Naive thymus-derived CD4-positive, alpha-beta T cell (primary cell): ENCODE measurements around the gene WDR44. TPM values are rescaled to one million over a fixed set of nuclear protein-coding genes. Genes with fewer than 3 reads are reported as not detected.
"Not testable (repeated sequence)": the region's sequence is repeated elsewhere in the genome, so short reads cannot be mapped to it uniquely, and the experiment has no call there.

Experiments
- ATAC-seq: fragments of 150-1000 bp; cut with Tn5 transposase; 2 replicates; pipeline ENCODE4 v1.10.0; 2021; ENCODE audit warnings: mild to moderate bottlenecking, moderate library complexity
- CTCF ChIA-PET: fragments of 350-600 bp; sonication (Branson Sonifier 250); formaldehyde crosslinking; loops from one replicate; lab custom pipeline; 2021; ENCODE audit warnings: antibody characterized with exemption; lab: Charles Lee
- POLR2A ChIA-PET: fragments of 350-600 bp; sonication (Branson Sonifier 250); formaldehyde crosslinking; loops from one replicate; lab custom pipeline; 2021; ENCODE audit warnings: antibody characterized with exemption, inconsistent platforms; lab: Charles Lee
- DNase-seq, 9 donors: peaks; one replicate each; pipeline versions ENCODE4 v3.0.0 to v3.0.0-alpha.2; 2020 to 2022; ENCODE audit warnings: mixed read lengths in 1 of 9
- H3K27ac ChIP-seq: one replicate; pipeline ENCODE4 v1.7.0; 2013; ENCODE audit warnings: mild to moderate bottlenecking, low read depth, low read length, moderate library complexity
- H3K27me3 ChIP-seq, 2 donors: one replicate each; pipeline ENCODE4 v1.7.0; 2013; ENCODE audit warnings: low read length in 2 of 2, mild to moderate bottlenecking in 2 of 2, moderate library complexity in 2 of 2; ENCODE audit not compliant: control insufficient read depth in 2 of 2, insufficient read depth in 2 of 2
- H3K36me3 ChIP-seq, 3 experiments: 1 replicate in 2 of 3; 2 replicates in 1 of 3; pipeline ENCODE4 v1.7.0; 2013; ENCODE audit warnings: low read length in 3 of 3, mild to moderate bottlenecking in 3 of 3, moderate library complexity in 1 of 3; ENCODE audit not compliant: insufficient read depth in 3 of 3, control insufficient read depth in 2 of 3
- H3K4me1 ChIP-seq, 2 donors: one replicate each; pipeline ENCODE4 v1.7.0; 2013; ENCODE audit warnings: low read length in 2 of 2, mild to moderate bottlenecking in 2 of 2, moderate library complexity in 1 of 2; ENCODE audit not compliant: control insufficient read depth in 2 of 2, insufficient read depth in 2 of 2
- H3K4me3 ChIP-seq: 2 replicates; pipeline ENCODE4 v1.7.0; 2013; ENCODE audit warnings: mild to moderate bottlenecking, low read length
- H3K9me3 ChIP-seq, 3 experiments: 1 replicate in 2 of 3; 2 replicates in 1 of 3; pipeline ENCODE4 v1.7.0; 2013; ENCODE audit warnings: low read length in 3 of 3; ENCODE audit not compliant: control insufficient read depth in 2 of 3
- H3K27ac Mint-ChIP-seq, 9 donors: one replicate each; pipeline ENCODE4 v1.8.0; 2020 to 2022; ENCODE audit warnings: mixed read lengths in 9 of 9, mild to moderate bottlenecking in 8 of 9, moderate library complexity in 5 of 9, inconsistent platforms in 2 of 9
- H3K27me3 Mint-ChIP-seq, 5 donors: one replicate each; pipeline ENCODE4 v1.8.0; 2021 to 2022; ENCODE audit warnings: mixed read lengths in 5 of 5, mild to moderate bottlenecking in 1 of 5
- H3K36me3 Mint-ChIP-seq, 5 donors: one replicate each; pipeline ENCODE4 v1.8.0; 2020 to 2022; ENCODE audit warnings: mixed read lengths in 5 of 5, mild to moderate bottlenecking in 3 of 5, inconsistent platforms in 1 of 5
- H3K4me1 Mint-ChIP-seq, 7 donors: one replicate each; pipeline ENCODE4 v1.8.0; 2020 to 2022; ENCODE audit warnings: mixed read lengths in 7 of 7, mild to moderate bottlenecking in 3 of 7, inconsistent platforms in 1 of 7
- H3K4me3 Mint-ChIP-seq, 10 donors: one replicate each; pipeline ENCODE4 v1.8.0; 2020 to 2022; ENCODE audit warnings: mild to moderate bottlenecking in 10 of 10, mixed read lengths in 10 of 10, moderate library complexity in 6 of 10, inconsistent platforms in 2 of 10
- H3K9me3 Mint-ChIP-seq, 11 donors: one replicate each; pipeline ENCODE4 v1.8.0; 2020 to 2022; ENCODE audit warnings: mixed read lengths in 11 of 11, mild to moderate bottlenecking in 4 of 11, inconsistent platforms in 1 of 11, moderate library complexity in 1 of 11
- intact Hi-C, 2 donors: fragments of 100-400 bp; cut with micrococcal nuclease; formaldehyde crosslinking; loops; one replicate each; pipeline ENCODE4 v1.15.1; 2023
- polyA plus RNA-seq, 2 donors: library from polyadenylated mRNA; unstranded; fragments of 300-500 nt; fragmentation: Illumina TruSeq; gene quantifications; one replicate each; pipeline ENCODE4 v1.2.3, GENCODE V29; 2021
- total RNA-seq, 6 experiments: library from RNA in 5 of 6; stranded (reverse) in 5 of 6; gene quantifications; 1 replicate in 5 of 6; 2 replicates in 1 of 6; pipeline ENCODE4 v1.2.3 and lab custom pipeline; 2021 to 2026

Gene WDR44
- total and polyA plus RNA-seq, 7 experiments from 2014 or later: 7.8 to 19.0 (median 16.6) TPM

DNA sequence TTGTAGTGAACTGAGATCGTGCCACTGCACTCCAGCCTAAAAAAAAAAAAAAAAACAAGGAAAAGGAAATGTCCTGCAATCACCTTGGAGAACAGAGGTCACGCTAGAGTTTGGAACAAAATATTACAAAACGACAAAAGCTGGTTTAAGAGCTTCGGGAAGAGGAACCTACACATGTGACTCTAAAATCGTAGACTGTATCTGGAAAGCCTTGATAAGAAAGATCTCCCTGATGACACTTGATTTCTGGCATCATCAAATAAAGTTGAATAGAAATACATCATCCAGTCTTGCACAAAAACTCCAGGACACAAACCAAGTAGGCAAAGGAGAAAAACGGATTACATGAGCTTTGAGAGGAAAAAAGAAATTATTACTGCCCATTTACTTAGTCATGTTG is 118.6 kb downstream of the WDR44 start:
- Histone ChIP-seq H3K27ac (no peak overlapping the region), H3K4me3 (no peak overlapping the region), H3K9me3 (no peaks in the 10 kb centered on the region), H3K27me3 (no peaks in the 10 kb centered on the region), H3K4me1 (no peaks in the 10 kb centered on the region), H3K36me3 (no peaks in the 10 kb centered on the region)
- Mint-ChIP-seq H3K9me3 (no peaks in the 10 kb centered on the region), H3K4me3 (no peak overlapping the region), H3K27me3 (peaks cover 0 to 3% (median 0%) of the 10 kb centered on the region in 5 donors), H3K4me1 (peaks cover 0 to 3% (median 0%) of the 10 kb centered on the region in 7 donors), H3K36me3 (no peaks in the 10 kb centered on the region), H3K27ac (no peak overlapping the region)
- intact Hi-C loops: no loop called here
- DNase-seq: no peak
- CTCF ChIA-PET: no interaction called here
- POLR2A ChIA-PET: no interaction called here
- ATAC-seq: no peak

GRCh38 chrX:118468122-118468521 is 122.2 kb downstream of the WDR44 start:
- Histone ChIP-seq H3K9me3 (no peaks in the 10 kb centered on the region), H3K36me3 (no peaks in the 10 kb centered on the region), H3K27ac (no peak overlapping the region), H3K4me1 (no peaks in the 10 kb centered on the region), H3K4me3 (no peak overlapping the region), H3K27me3 (no peaks in the 10 kb centered on the region)
- no peak overlapping the region for H3K27ac Mint-ChIP-seq
- no peaks in the 10 kb centered on the region for H3K36me3 Mint-ChIP-seq
- no peak overlapping the region for H3K4me3 Mint-ChIP-seq
- POLR2A ChIA-PET: no interaction called here
- H3K27me3 Mint-ChIP-seq: peaks cover 0 to 3% (median 0%) of the 10 kb centered on the region in 5 donors
- peaks cover 0 to 14% (median 0%) of the 10 kb centered on the region in 11 donors for H3K9me3 Mint-ChIP-seq
- H3K4me1 Mint-ChIP-seq: no peaks in the 10 kb centered on the region
- no peak for DNase-seq
- ATAC-seq: no peak
- intact Hi-C loops: no loop called here
- CTCF ChIA-PET: no interaction called here

- H3K4me1 ChIP-seq, CTCF ChIA-PET, H3K4me3 ChIP-seq, H3K4me1 Mint-ChIP-seq, H3K27me3 ChIP-seq, ATAC-seq, H3K9me3 ChIP-seq, intact Hi-C loops, H3K27me3 Mint-ChIP-seq, H3K27ac Mint-ChIP-seq, H3K36me3 Mint-ChIP-seq, DNase-seq, H3K36me3 ChIP-seq, H3K4me3 Mint-ChIP-seq, H3K27ac ChIP-seq: not testable (repeated sequence)
- POLR2A ChIA-PET: interaction anchor here (0.7 kb wide), 1 partner anchor 60 kb away, joined by 3 read pairs; no protein-coding TSS in a partner anchor
- peaks cover 0 to 14% (median 0%) of the 10 kb centered on the region in 11 donors for H3K9me3 Mint-ChIP-seq
Measured at GRCh38 chrX:118470721-118471347, 124.9 kb downstream of the WDR44 start.

GRCh38 chrX:118474586-118474985 is 128.7 kb downstream of the WDR44 start:
- H3K4me3 Mint-ChIP-seq: no peak overlapping the region
- no peaks in the 10 kb centered on the region for H3K36me3 Mint-ChIP-seq
- H3K9me3 Mint-ChIP-seq: peaks cover 0 to 14% (median 0%) of the 10 kb centered on the region in 11 donors
- no peak overlapping the region for H3K27ac Mint-ChIP-seq
- Histone ChIP-seq H3K4me1 (no peaks in the 10 kb centered on the region), H3K4me3 (no peak overlapping the region), H3K36me3 (no peaks in the 10 kb centered on the region), H3K27me3 (no peaks in the 10 kb centered on the region), H3K27ac (no peak overlapping the region), H3K9me3 (no peaks in the 10 kb centered on the region)
- ChIA-PET CTCF (no interaction called here), POLR2A (no interaction called here)
- ATAC-seq (no peak), DNase-seq (no peak)
- no peaks in the 10 kb centered on the region for H3K27me3 Mint-ChIP-seq
- intact Hi-C loops: no loop called here
- no peaks in the 10 kb centered on the region for H3K4me1 Mint-ChIP-seq

DNA sequence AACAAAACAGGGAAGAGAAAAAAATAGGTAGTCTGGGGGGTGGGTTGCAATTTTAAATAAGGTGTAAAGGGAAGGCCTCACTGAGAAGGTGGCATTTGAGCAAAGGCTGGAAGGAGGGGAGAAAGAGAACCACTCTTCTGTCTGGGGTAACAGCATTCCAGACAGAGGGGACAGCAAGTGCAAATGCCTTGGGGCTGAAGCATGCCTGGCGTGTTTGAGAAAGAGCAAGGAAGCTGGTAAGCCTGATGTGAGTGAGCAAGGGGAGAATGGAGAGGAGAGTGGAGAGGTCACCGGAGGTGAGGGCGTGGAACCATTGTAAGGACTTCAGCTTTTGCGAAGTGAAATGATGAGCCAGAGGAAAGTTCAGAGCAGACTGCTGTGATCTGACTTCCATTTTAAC is 130.0 kb downstream of the WDR44 start:
- no peaks in the 10 kb centered on the region for H3K36me3 ChIP-seq
- H3K4me3 ChIP-seq: no peak overlapping the region
- intact Hi-C loops: no loop called here
- ATAC-seq: no peak
- H3K9me3 Mint-ChIP-seq: peaks cover 0 to 6% (median 0%) of the 10 kb centered on the region in 11 donors
- no peaks in the 10 kb centered on the region for H3K4me1 ChIP-seq
- H3K36me3 Mint-ChIP-seq: no peaks in the 10 kb centered on the region
- DNase-seq: no peak
- H3K4me3 Mint-ChIP-seq: no peak overlapping the region
- no peaks in the 10 kb centered on the region for H3K27me3 Mint-ChIP-seq
- H3K4me1 Mint-ChIP-seq: no peaks in the 10 kb centered on the region
- no peak overlapping the region for H3K27ac Mint-ChIP-seq
- no peak overlapping the region for H3K27ac ChIP-seq
- CTCF ChIA-PET: no interaction called here
- POLR2A ChIA-PET: no interaction called here
- H3K9me3 ChIP-seq: no peaks in the 10 kb centered on the region
- no peaks in the 10 kb centered on the region for H3K27me3 ChIP-seq

GRCh38 chrX:118480172-118480571 is 134.3 kb downstream of the WDR44 start:
- H3K4me1 ChIP-seq: no peaks in the 10 kb centered on the region
- intact Hi-C loops: no loop called here
- Mint-ChIP-seq H3K4me1 (no peaks in the 10 kb centered on the region), H3K9me3 (no peaks in the 10 kb centered on the region), H3K27ac (no peak overlapping the region), H3K36me3 (no peaks in the 10 kb centered on the region), H3K4me3 (no peak overlapping the region), H3K27me3 (no peaks in the 10 kb centered on the region)
- DNase-seq (no peak), ATAC-seq (no peak)
- no peaks in the 10 kb centered on the region for H3K36me3 ChIP-seq
- CTCF ChIA-PET: no interaction called here
- no peak overlapping the region for H3K27ac ChIP-seq
- no peak overlapping the region for H3K4me3 ChIP-seq
- H3K9me3 ChIP-seq: no peaks in the 10 kb centered on the region
- no peaks in the 10 kb centered on the region for H3K27me3 ChIP-seq
- POLR2A ChIA-PET: no interaction called here

- H3K4me3 Mint-ChIP-seq, ATAC-seq: not testable (repeated sequence)
Measured at GRCh38 chrX:118482384-118482783, 136.5 kb downstream of the WDR44 start.

More at GRCh38 chrX:118482384-118482783, 136.5 kb downstream of the WDR44 start:
- H3K4me3 ChIP-seq, H3K4me1 Mint-ChIP-seq, H3K27me3 ChIP-seq, H3K27ac Mint-ChIP-seq, intact Hi-C loops, H3K9me3 ChIP-seq, H3K9me3 Mint-ChIP-seq, H3K4me1 ChIP-seq, H3K27ac ChIP-seq, DNase-seq, H3K36me3 Mint-ChIP-seq, H3K36me3 ChIP-seq, H3K27me3 Mint-ChIP-seq, CTCF ChIA-PET, POLR2A ChIA-PET: not testable (repeated sequence)
